HG03521 (cell line): ENCODE measurements around the gene FCER2.
A peak's percentile ranks its signal among the peaks of the same experiment; 100 is the strongest.
"Not testable (repeated sequence)": the region's sequence is repeated elsewhere in the genome, so short reads cannot be mapped to it uniquely, and the experiment has no call there.

Source experiments
- ATAC-seq: cut with Tn5 transposase; IDR thresholded peaks from one replicate; pipeline ENCODE4 v1.9.1; 2021; ENCODE audit warnings: mild to moderate bottlenecking, moderate library complexity; ENCODE audit not compliant: unreplicated experiment

The FCER2 gene, protein sequence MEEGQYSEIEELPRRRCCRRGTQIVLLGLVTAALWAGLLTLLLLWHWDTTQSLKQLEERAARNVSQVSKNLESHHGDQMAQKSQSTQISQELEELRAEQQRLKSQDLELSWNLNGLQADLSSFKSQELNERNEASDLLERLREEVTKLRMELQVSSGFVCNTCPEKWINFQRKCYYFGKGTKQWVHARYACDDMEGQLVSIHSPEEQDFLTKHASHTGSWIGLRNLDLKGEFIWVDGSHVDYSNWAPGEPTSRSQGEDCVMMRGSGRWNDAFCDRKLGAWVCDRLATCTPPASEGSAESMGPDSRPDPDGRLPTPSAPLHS

GRCh38 chr19:7701654-7702457, at the start of gene FCER2:
FCER2 (minus strand) TSS chr19:7702131; CDS start chr19:7699760, 2,371 bp downstream.
- peak; percentile 42 for ATAC-seq

- no peak for ATAC-seq
Measured at GRCh38 chr19:7751157-7751783, 49.3 kb upstream of the FCER2 start.

DNA sequence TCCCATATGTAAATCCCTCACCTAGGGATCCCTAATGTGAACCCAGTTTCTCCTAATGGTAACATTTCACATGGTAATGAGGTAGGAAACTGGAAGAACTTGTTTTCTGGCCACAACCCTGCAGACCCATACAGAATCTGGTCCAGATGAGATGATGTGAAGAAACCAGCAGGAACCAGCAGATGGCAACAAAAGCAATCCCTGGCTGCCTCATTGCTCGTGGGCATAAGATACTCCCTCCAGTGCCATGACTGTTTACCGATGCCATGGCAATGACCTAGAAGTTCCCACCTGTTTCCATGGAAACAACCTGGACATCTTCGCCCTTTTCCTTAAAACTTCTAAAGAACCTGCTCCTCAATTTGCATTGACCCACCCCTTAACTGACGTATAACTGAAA, 46.8 kb upstream of the FCER2 start:
- ATAC-seq: no peak

GRCh38 chr19:7748171-7748570, 46.2 kb upstream of the FCER2 start:
- no peak for ATAC-seq

DNA sequence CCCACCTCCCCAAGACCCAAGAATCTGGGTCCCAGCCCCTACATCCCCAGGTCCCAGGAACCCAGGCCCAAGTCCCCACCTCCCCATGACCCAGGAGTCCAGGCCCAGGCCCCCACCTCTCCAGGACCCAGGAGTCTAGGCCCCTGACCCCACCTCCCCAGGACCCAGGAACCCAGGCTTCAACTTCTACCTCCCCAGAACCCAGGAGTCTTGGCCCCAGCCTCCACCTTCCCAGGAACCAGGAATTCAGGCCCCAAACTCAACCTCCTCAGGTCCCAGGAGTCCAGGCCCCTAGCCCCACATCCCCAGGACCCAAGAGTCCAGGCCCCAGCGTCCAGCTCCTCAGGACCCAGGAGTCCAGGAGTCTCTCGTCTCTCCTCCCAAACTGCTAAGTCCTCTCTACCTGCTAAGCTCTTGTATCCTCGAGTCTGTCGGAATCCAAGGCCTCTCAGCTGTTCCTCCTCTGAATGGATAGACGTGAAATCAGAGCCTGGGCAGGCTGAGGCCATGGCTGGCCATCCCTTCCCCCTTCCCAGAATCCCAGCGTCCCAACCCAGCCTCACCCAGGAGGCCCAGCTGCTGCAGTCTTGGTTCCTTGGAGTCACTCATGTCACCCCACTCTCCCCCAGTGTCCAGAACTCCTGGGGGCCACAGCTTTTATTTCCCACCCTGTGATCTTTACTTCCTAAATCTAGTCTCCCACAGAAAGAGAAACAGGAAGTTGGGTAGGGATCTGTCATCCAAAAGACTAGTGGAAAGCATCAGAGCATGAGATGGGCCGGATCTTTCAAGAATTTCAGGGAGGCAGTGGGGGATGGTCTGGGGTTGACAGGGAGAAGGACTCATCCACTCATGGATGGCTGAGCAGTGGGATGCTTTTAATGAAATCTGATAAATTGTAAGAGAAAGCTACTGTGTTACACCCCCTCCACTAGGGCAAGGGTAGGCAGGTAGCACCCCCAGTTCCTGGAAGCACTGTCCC, 45.3 kb upstream of the FCER2 start, which contains the start of gene CD209:
CD209 (minus strand) TSS at position 632 of the 982 bp plus-strand sequence; CDS start at position 609, 23 bp downstream.
- no peak for ATAC-seq

- ATAC-seq: not testable (repeated sequence)
Measured at GRCh38 chr19:7746306-7746705, 44.4 kb upstream of the FCER2 start.

- ATAC-seq: no peak
Measured at GRCh38 chr19:7744871-7745650, 43.1 kb upstream of the FCER2 start.

- ATAC-seq: no peak
Measured at GRCh38 chr19:7744199-7744786, 42.4 kb upstream of the FCER2 start.

GRCh38 chr19:7743425-7743841, 41.5 kb upstream of the FCER2 start:
- no peak for ATAC-seq

- no peak for ATAC-seq
Measured at GRCh38 chr19:7742991-7743390, 41.1 kb upstream of the FCER2 start.

DNA sequence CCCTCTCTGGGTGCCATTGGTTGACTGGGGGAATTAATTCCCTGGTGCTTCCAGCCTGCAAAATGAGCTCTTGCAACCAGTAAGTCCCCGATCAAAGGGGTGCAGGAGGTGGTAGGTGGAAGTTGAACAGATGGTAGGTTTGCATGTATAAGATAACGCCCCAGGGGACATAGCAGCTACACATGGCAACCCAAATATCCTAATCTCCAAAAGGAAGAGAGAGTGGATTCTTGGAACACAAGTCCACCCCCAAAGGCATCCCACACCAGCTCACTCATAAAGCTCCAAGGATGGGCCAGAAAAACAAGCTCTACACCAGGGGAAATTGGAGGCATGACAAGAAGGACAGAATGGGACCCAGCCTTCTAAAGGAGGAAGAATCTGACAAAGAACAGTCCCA, 40.6 kb upstream of the FCER2 start:
- no peak for ATAC-seq

- no peak for ATAC-seq
Measured at GRCh38 chr19:7740682-7741054, 38.7 kb upstream of the FCER2 start.

- no peak for ATAC-seq
Measured at GRCh38 chr19:7739801-7740681, 38.1 kb upstream of the FCER2 start.

GRCh38 chr19:7739211-7739755, 37.4 kb upstream of the FCER2 start:
- no peak for ATAC-seq

DNA sequence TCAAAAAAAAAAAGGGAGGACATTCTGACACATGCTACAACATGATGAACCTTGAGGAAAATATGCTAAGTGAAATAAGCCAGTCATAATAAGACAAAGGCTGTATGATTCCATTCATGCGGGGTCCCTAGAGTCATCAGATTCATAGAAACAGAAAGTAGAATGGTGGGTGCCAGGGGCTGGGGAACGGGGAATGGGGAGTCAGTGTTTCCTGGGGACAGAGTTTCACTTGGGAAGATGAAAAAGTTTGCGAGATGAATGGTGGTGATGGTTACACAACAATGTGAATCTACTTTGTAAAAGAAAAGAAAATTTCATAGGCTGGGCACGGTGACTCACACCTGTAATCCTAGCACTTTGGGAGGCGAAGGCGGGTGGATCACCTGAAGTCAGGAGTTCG, 36.1 kb upstream of the FCER2 start:
- no peak for ATAC-seq

- no peak for ATAC-seq
Measured at GRCh38 chr19:7737215-7737614, 35.3 kb upstream of the FCER2 start.

DNA sequence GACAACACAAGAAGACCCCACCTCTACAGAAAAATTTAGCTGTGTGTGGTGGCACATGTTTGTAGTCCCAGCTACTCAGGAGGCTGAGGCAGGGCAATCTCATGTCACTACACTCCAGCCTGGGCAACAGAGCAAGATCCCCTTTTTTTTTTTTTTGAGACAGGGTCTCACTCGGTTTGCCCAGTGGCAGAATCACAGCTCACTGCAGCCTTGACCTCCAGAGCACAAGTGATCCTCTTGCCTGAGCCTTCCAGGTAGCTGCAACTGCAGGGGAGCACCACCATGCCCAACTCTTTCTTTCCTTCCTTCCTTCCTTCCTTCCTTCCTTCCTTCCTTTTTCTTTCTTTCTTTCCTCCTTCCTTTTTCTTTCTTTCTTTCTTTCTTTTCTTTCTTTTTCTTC, 34.2 kb upstream of the FCER2 start:
- no peak for ATAC-seq
